Tibial nerve (tissue), 4 donors: ENCODE data around the gene FAM131C. TPM values are rescaled to one million over a fixed set of nuclear protein-coding genes. Genes with fewer than 3 reads are reported as not detected.

Experiments
- DNase-seq, 2 donors: peaks; one replicate each; pipeline ENCODE4 v3.0.0-alpha.2; 2019; ENCODE audit warnings: low spot score in 2 of 2
- H3K27ac ChIP-seq, 4 donors: fragments of 200-600 bp; sonication (generic) in 3 of 4; one replicate each; pipeline ENCODE4 v1.5.1; 2017 to 2019; ENCODE audit warnings: mild to moderate bottlenecking in 1 of 4
- H3K27me3 ChIP-seq, 2 donors: fragments of 200-600 bp; sonication (generic) in 1 of 2; one replicate each; pipeline versions ENCODE4 v1.5.1 to v1.6.0; 2017 to 2019
- H3K36me3 ChIP-seq, 3 donors: fragments of 200-600 bp; sonication (generic); one replicate each; pipeline ENCODE4 v1.5.1; 2018 to 2019
- H3K4me1 ChIP-seq, 4 donors: fragments of 200-600 bp; sonication (generic) in 3 of 4; one replicate each; pipeline ENCODE4 v1.5.1; 2017 to 2019
- H3K4me3 ChIP-seq, 4 donors: fragments of 200-600 bp; sonication (generic) in 3 of 4; one replicate each; pipeline ENCODE4 v1.5.1; 2017 to 2019; ENCODE audit warnings: mild to moderate bottlenecking in 1 of 4, moderate library complexity in 1 of 4
- H3K9me3 ChIP-seq, 4 donors: fragments of 200-600 bp; sonication (generic) in 3 of 4; one replicate each; pipeline ENCODE4 v1.5.1; 2017 to 2019
- EP300 ChIP-seq, 2 donors: sonication (generic); formaldehyde crosslinking; IDR thresholded peaks; one replicate each; pipeline ENCODE4 v1.6.1; 2017; ENCODE audit warnings: antibody characterized with exemption in 2 of 2, mild to moderate bottlenecking in 1 of 2
- POLR2A ChIP-seq, 2 donors: fragments of 450-650 bp; IDR thresholded peaks; one replicate each; pipeline ENCODE4 v1.6.1; 2017; ENCODE audit warnings: antibody characterized with exemption in 2 of 2, mild to moderate bottlenecking in 2 of 2, moderate library complexity in 2 of 2
- WGBS, 2 donors: methylation state at CpG; one replicate each; pipeline ENCODE4 v1.1.5; 2018; 5-methylcytosine and 5-hydroxymethylcytosine counted together
- total RNA-seq, 4 donors: library from RNA; depleted of rRNA; stranded (reverse); fragments of >200 nt; gene quantifications; one replicate each; pipeline ENCODE4 v1.1.0, GENCODE V29; 2016
- TF ChIP-seq, protein P1 (sequence below), 5 experiments: fragments of 200-600 bp in 3 of 5; fragments of 450-650 bp in 2 of 5; sonication (generic) in 3 of 5; IDR thresholded peaks; one replicate each; pipeline ENCODE4 v1.5.1; 2016 to 2019; ENCODE audit warnings: antibody characterized with exemption in 5 of 5, mild to moderate bottlenecking in 3 of 5, moderate library complexity in 2 of 5

The FAM131C gene
- total RNA-seq, 4 donors from 2014 or later, result not detected

DNA sequence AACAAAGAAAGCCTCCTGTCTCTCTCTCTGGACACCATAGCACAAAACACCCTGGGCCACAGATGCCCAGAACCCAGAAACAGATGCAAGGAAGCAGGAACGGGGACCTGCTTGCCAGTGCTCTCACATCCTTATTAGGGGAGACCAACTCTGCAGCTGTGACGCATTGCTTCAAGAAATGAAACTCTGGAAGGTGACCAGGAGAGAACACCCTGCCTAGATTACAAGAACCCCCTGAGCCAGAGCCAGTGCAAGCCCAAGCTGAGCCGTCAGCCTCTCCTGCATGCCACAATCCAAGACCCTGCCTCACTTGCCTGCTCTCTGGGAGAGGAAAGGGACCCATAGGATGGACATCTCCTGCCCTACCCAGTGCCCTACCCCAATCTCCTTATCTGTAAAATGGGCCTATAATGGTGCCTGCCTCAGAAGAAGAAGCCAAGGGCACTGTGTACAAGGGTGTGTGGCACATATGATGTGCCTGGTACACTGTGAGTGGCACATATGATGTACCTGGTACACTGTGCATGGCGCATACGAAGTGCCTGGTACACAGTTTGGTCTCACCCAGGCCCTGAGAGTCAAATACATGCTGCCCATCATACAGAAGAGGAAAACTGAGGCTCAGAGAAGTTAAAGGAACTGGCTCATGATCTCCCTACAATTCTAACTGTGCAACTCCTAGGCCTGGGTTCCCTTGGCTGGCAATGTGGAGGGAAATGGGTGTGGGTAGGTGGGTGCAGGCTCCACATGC lies 16.8 kb upstream of the FAM131C start:
- TF ChIP-seq EP300 (IDR thresholded peaks at IDR 0.05) (no peak), POLR2A (IDR thresholded peaks at IDR 0.05) (no peak)
- TF ChIP-seq, protein P1, sequence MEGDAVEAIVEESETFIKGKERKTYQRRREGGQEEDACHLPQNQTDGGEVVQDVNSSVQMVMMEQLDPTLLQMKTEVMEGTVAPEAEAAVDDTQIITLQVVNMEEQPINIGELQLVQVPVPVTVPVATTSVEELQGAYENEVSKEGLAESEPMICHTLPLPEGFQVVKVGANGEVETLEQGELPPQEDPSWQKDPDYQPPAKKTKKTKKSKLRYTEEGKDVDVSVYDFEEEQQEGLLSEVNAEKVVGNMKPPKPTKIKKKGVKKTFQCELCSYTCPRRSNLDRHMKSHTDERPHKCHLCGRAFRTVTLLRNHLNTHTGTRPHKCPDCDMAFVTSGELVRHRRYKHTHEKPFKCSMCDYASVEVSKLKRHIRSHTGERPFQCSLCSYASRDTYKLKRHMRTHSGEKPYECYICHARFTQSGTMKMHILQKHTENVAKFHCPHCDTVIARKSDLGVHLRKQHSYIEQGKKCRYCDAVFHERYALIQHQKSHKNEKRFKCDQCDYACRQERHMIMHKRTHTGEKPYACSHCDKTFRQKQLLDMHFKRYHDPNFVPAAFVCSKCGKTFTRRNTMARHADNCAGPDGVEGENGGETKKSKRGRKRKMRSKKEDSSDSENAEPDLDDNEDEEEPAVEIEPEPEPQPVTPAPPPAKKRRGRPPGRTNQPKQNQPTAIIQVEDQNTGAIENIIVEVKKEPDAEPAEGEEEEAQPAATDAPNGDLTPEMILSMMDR (IDR thresholded peaks at IDR 0.05), result no peak
- H3K4me1 ChIP-seq, result peaks cover 0 to 10% (median 0%) of the 10 kb centered on the region in 4 donors
- H3K27ac ChIP-seq, result no peak overlapping the region
- DNase-seq, result no peak
- no peaks in the 10 kb centered on the region for H3K9me3 ChIP-seq
- 84 to 88% methylated on average over 5 of the region's 5 CpGs for WGBS, 2 donors
- H3K4me3 ChIP-seq, result no peak overlapping the region
- no peaks in the 10 kb centered on the region for H3K27me3 ChIP-seq
- H3K36me3 ChIP-seq, result no peaks in the 10 kb centered on the region

DNA sequence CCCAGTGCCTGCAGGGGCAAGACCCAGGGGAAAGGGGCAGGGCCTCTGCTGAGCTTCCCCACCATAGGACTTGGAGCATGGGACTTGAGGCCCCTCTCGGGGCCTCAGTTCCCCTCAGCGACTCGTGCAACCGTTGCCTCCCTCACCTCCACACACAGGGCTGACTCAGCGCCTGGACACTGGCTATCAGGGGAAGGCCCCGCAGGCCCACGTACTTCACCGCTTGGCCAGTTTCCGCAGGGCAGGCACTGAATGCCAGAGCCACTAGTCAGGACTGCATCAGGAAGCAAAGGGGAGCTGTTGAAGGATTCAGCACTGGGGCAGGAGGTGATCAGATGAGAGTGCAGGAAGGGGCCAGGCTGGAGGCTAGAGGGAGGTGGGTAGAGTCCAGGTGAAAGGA lies 15.5 kb upstream of the FAM131C start:
- TF ChIP-seq, protein P1 (IDR thresholded peaks at IDR 0.05), result no peak
- TF ChIP-seq POLR2A (IDR thresholded peaks at IDR 0.05), result no peak
- no peak for TF ChIP-seq EP300 (IDR thresholded peaks at IDR 0.05)
- no peak for DNase-seq
- Histone ChIP-seq H3K36me3 (no peaks in the 10 kb centered on the region), H3K27me3 (no peaks in the 10 kb centered on the region), H3K4me3 (no peak overlapping the region), H3K4me1 (peaks cover 0 to 10% (median 0%) of the 10 kb centered on the region in 4 donors), H3K9me3 (no peaks in the 10 kb centered on the region), H3K27ac (no peak overlapping the region)
- WGBS, 2 donors, result 61 to 74% methylated on average over 9 of the region's 9 CpGs

DNA sequence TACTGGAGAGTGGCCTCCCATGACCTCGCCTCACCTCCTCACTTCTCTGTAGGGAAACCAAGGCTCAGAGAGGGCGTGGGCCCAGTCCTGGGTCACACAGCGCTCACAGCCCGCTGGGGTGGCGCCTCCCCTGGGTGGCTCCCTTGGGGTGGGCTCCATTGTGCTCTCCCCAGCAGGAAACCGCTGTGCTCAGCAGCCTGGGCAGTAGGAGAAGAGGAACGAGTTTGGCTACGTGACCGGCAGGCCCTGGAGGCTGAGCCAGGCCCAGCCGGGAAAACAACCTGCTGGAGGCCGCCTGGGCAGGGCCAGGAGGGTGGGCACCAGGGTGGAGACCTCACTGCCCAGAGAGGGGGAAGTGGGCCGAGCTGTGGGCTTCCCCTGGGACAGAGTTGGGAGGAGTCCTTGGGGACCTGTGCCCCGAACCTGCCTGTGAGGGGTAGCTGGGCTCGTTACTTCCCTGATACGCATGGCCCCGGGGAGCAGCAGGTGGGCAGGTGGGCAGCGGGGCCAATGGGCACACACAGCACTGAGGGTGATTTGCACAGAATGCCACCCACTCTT lies 15.0 kb upstream of the FAM131C start:
- H3K4me1 ChIP-seq, result peaks cover 0 to 13% (median 0%) of the 10 kb centered on the region in 4 donors
- H3K27me3 ChIP-seq, result no peaks in the 10 kb centered on the region
- no peak overlapping the region for H3K4me3 ChIP-seq
- H3K9me3 ChIP-seq, result no peaks in the 10 kb centered on the region
- H3K36me3 ChIP-seq, result no peaks in the 10 kb centered on the region
- no peak for TF ChIP-seq POLR2A (IDR thresholded peaks at IDR 0.05)
- no peak for TF ChIP-seq EP300 (IDR thresholded peaks at IDR 0.05)
- TF ChIP-seq, protein P1 (IDR thresholded peaks at IDR 0.05), result no peak
- no peak for DNase-seq
- H3K27ac ChIP-seq, result no peak overlapping the region
- 74 to 79% methylated on average over 11 to 17 of the region's 17 CpGs for WGBS, 2 donors

DNA sequence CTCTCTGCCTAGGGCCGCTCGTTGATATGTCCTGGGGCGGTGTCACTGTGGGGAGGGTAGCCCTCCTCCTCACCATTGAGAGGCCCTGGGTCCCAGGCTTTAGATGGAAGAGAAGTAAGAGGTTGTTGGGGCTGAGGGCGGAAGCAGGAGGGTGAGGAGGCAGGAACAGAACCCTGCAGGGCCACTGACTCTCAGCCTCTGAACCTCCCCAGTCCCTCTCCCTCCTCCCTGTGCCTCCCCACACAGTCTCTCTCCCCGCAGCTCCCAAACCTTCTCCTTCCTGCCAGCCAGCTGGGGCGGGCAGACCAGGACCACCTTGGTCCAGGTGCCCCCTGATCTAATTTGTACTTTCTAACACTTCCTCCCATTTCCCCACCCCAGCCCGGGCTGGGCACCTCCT lies 14.3 kb upstream of the FAM131C start:
- 65 to 73% methylated on average over 7 of the region's 7 CpGs for WGBS, 2 donors
- Histone ChIP-seq H3K4me1 (peaks cover 0 to 18% (median 0%) of the 10 kb centered on the region in 4 donors), H3K36me3 (no peaks in the 10 kb centered on the region), H3K9me3 (no peaks in the 10 kb centered on the region), H3K4me3 (no peak overlapping the region), H3K27ac (no peak overlapping the region), H3K27me3 (no peaks in the 10 kb centered on the region)
- TF ChIP-seq EP300 (IDR thresholded peaks at IDR 0.05) (no peak), POLR2A (IDR thresholded peaks at IDR 0.05) (no peak)
- TF ChIP-seq, protein P1 (IDR thresholded peaks at IDR 0.05), result no peak
- no peak for DNase-seq

DNA sequence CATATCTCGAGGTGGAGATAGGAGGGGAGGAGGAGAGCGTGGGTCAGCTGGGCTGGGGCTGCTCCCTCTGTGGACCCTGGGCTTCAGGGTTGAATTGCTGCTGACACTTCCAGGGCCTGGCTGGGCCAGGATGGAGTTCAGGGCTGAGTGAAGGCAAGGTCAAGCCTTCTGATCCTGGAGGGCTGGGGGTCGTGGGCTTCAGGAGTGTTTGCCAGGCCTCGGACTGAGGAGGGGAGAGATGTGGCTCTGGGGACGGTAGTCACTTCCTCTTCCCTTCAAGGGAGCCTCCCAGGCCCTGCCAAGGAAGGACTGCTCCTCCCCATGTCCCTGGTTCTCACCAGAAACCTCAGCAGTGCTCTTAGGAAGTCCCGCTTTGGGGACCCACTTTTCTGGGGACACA lies 12.1 kb upstream of the FAM131C start:
- H3K36me3 ChIP-seq, result no peaks in the 10 kb centered on the region
- H3K27ac ChIP-seq, result no peak overlapping the region
- no peaks in the 10 kb centered on the region for H3K9me3 ChIP-seq
- H3K4me1 ChIP-seq, result peaks cover 0 to 26% (median 0%) of the 10 kb centered on the region in 4 donors
- H3K27me3 ChIP-seq, result no peaks in the 10 kb centered on the region
- TF ChIP-seq POLR2A (IDR thresholded peaks at IDR 0.05), result no peak
- TF ChIP-seq, protein P1 (IDR thresholded peaks at IDR 0.05), result no peak
- no peak for TF ChIP-seq EP300 (IDR thresholded peaks at IDR 0.05)
- WGBS, 2 donors, result 57 to 60% methylated on average over 4 to 6 of the region's 6 CpGs
- no peak for DNase-seq
- H3K4me3 ChIP-seq, result no peak overlapping the region
